CD4-positive, alpha-beta T cell (primary cell): Measurements from ENCODE around the gene OPN4. TPM values are rescaled to one million over a fixed set of nuclear protein-coding genes. Genes with fewer than 3 reads are reported as not detected.

Experiments
- ATAC-seq: fragments of 200-7000 bp; cut with Tn5 transposase; one replicate; pipeline ENCODE4 v1.10.0; 2022; ENCODE audit warnings: mild to moderate bottlenecking; ENCODE audit not compliant: poor library complexity
- CTCF ChIA-PET: fragments of 350-600 bp; sonication (Branson Sonifier 250); formaldehyde crosslinking; loops from one replicate; lab custom pipeline; 2021; ENCODE audit warnings: antibody characterized with exemption, inconsistent platforms; lab: Charles Lee
- POLR2A ChIA-PET: fragments of 350-600 bp; sonication (Branson Sonifier 250); formaldehyde crosslinking; loops from one replicate; lab custom pipeline; 2021; ENCODE audit warnings: antibody characterized with exemption, inconsistent platforms; lab: Charles Lee
- DNase-seq, 14 experiments: peaks; one replicate each; pipeline ENCODE4 v3.0.0-alpha.2; 2013 to 2020; ENCODE audit warnings: mixed read lengths in 2 of 14
- H3K27ac ChIP-seq, 2 donors: one replicate each; pipeline versions ENCODE4 v1.5.1 to v1.7.0; 2013; ENCODE audit warnings: low read length in 2 of 2, low read depth in 1 of 2, mild to moderate bottlenecking in 1 of 2
- H3K27me3 ChIP-seq, 2 experiments: 1 replicate in 1 of 2; 2 replicates in 1 of 2; pipeline versions ENCODE4 v1.6.1 to v1.7.0; 2013; ENCODE audit warnings: low read length in 2 of 2, control low read depth in 1 of 2, mild to moderate bottlenecking in 1 of 2, moderate library complexity in 1 of 2; ENCODE audit not compliant: insufficient read depth in 2 of 2, control insufficient read depth in 1 of 2
- H3K36me3 ChIP-seq: one replicate; pipeline ENCODE4 v1.6.1; 2013; ENCODE audit warnings: low read length, control low read depth; ENCODE audit not compliant: insufficient read depth
- H3K4me1 ChIP-seq: one replicate; pipeline ENCODE4 v1.6.1; 2013; ENCODE audit warnings: low read length, control low read depth; ENCODE audit not compliant: insufficient read depth
- H3K4me3 ChIP-seq: one replicate; pipeline ENCODE4 v1.5.1; 2013; ENCODE audit warnings: mild to moderate bottlenecking, low read length, moderate library complexity
- H3K9me3 ChIP-seq, 2 experiments: 1 replicate in 1 of 2; 2 replicates in 1 of 2; pipeline versions ENCODE4 v1.6.1 to v1.7.0; 2013; ENCODE audit warnings: low read length in 2 of 2, mild to moderate bottlenecking in 2 of 2, control low read depth in 1 of 2, moderate library complexity in 1 of 2; ENCODE audit not compliant: control insufficient read depth in 1 of 2, insufficient read depth in 1 of 2
- H3K27ac Mint-ChIP-seq: one replicate; pipeline ENCODE4 v1.8.0; 2020; ENCODE audit warnings: mixed read lengths
- H3K27me3 Mint-ChIP-seq: one replicate; pipeline ENCODE4 v1.8.0; 2021; ENCODE audit warnings: mixed read lengths
- H3K36me3 Mint-ChIP-seq: one replicate; pipeline ENCODE4 v1.8.0; 2021; ENCODE audit warnings: low read depth, mixed read lengths
- H3K4me1 Mint-ChIP-seq: one replicate; pipeline ENCODE4 v1.8.0; 2021; ENCODE audit warnings: low read depth, mixed read lengths
- H3K4me3 Mint-ChIP-seq: one replicate; pipeline ENCODE4 v1.8.0; 2020; ENCODE audit warnings: mild to moderate bottlenecking, mixed read lengths
- H3K9me3 Mint-ChIP-seq: one replicate; pipeline ENCODE4 v1.8.0; 2020; ENCODE audit warnings: mixed read lengths
- CTCF ChIP-seq: fragments of 200-600 bp; IDR thresholded peaks from one replicate; pipeline ENCODE4 v1.8.0; 2022; ENCODE audit warnings: antibody characterized with exemption, mild to moderate bottlenecking
- intact Hi-C, 2 experiments: fragments of 100-400 bp; cut with DNase I in 1 of 2; cut with micrococcal nuclease in 1 of 2; formaldehyde crosslinking; loops; one replicate each; pipeline versions ENCODE4 v1.15.1 to v1.9.0; 2023 to 2025; cut with DNase I, micrococcal nuclease
- total RNA-seq, 174 experiments: library from RNA in 2 of 174; stranded (reverse) in 2 of 174; gene quantifications; one replicate each; pipeline ENCODE4 v1.2.3 and lab custom pipeline; 2021 to 2026

OPN4 gene
- total RNA-seq, 2 experiments from 2014 or later, result not detected

DNA sequence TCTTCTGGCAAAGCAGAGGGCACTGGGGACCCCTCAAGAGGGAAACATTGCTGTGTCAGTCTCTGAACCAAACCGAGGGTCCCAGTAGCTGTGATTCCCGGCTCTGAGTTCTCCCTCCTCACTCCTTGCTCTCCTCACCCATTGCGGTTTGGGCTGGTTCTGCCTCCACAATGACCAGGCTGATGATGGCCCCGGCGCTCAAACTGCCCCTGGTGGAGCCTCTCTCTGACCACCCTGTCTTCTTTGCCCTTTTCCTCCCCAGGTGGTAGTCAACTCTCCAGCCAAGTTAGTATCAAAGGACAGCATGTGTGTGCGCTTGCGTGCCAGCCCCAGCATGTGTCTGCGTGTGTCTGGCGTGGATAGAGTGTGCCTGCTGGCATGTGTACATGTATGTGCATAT, 31.1 kb downstream of the OPN4 start:
- H3K4me3 Mint-ChIP-seq, result no peak overlapping the region
- no peaks in the 10 kb centered on the region for H3K36me3 Mint-ChIP-seq
- no peaks in the 10 kb centered on the region for H3K9me3 Mint-ChIP-seq
- intact Hi-C loops, result loop anchor here in 1 of 2 experiments (10.0 kb wide), 2 partner anchors 279 to 459 kb away; partner anchors contain the start of gene ADIRF
- H3K27me3 Mint-ChIP-seq, result peaks cover 10% of the 10 kb centered on the region
- Histone ChIP-seq H3K27me3 (peaks cover 0 to 6% of the 10 kb centered on the region in 2 experiments), H3K36me3 (no peaks in the 10 kb centered on the region), H3K27ac (no peak overlapping the region), H3K4me1 (peaks cover 6% of the 10 kb centered on the region), H3K9me3 (no peaks in the 10 kb centered on the region), H3K4me3 (no peak overlapping the region)
- no peak for DNase-seq
- POLR2A ChIA-PET, result no interaction called here
- H3K27ac Mint-ChIP-seq, result no peak overlapping the region
- H3K4me1 Mint-ChIP-seq, result peaks cover 5% of the 10 kb centered on the region
- TF ChIP-seq CTCF, result no peak
- ATAC-seq, result no peak
- CTCF ChIA-PET, result interaction anchor here (1.2 kb wide), 1 partner anchor 214 kb away, joined by 3 read pairs; no protein-coding TSS in a partner anchor

DNA sequence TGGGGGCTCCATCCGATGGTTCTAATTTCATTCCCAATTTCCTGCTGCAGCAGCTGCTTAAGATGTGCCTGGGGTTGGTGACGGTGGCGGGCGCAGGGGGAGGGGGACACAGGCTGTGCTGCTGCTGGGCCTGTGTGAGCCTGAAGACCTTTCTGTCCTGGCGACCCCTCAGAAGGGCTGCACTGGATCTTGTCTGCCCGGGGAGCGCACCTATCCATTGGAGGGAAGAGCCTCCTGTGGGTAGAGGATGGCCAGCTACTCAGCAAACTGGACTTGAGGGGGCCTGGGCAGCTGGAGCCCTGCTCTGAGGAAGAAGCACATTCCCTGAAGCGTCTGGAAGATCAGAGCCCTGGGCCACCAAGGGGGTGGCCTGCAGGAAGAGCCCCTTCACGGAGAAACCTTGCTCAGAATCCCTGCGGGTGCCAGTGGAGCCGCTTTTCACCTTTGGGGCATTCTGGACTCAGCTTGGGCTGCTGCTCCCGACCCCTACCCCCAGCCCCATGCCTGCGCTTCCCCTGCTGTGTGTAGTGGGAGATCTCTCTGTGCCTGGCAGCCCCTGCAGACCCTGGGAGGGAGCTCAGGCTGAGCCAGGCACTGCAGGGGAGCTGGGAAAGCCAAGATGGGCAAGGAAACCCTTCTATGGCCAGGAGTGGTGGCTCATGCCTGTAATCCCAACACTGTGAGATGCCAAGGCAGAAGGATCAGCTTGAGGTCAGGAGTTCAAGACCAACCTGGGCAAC, 31.7 kb downstream of the OPN4 start:
- H3K4me1 Mint-ChIP-seq, result peaks cover 5% of the 10 kb centered on the region
- DNase-seq (no peak), ATAC-seq (no peak)
- Histone ChIP-seq H3K36me3 (no peaks in the 10 kb centered on the region), H3K27me3 (peaks cover 0 to 6% of the 10 kb centered on the region in 2 experiments), H3K4me3 (no peak overlapping the region), H3K9me3 (no peaks in the 10 kb centered on the region), H3K27ac (no peak overlapping the region), H3K4me1 (peaks cover 6% of the 10 kb centered on the region)
- H3K36me3 Mint-ChIP-seq, result no peaks in the 10 kb centered on the region
- no peak for TF ChIP-seq CTCF
- H3K9me3 Mint-ChIP-seq, result no peaks in the 10 kb centered on the region
- POLR2A ChIA-PET, result no interaction called here
- H3K27me3 Mint-ChIP-seq, result peaks cover 10% of the 10 kb centered on the region
- no peak overlapping the region for H3K4me3 Mint-ChIP-seq
- CTCF ChIA-PET, result no interaction called here
- no peak overlapping the region for H3K27ac Mint-ChIP-seq
- intact Hi-C loops, result loop anchor here in 1 of 2 experiments (10.0 kb wide), 2 partner anchors 279 to 459 kb away; partner anchors contain the start of gene ADIRF

DNA sequence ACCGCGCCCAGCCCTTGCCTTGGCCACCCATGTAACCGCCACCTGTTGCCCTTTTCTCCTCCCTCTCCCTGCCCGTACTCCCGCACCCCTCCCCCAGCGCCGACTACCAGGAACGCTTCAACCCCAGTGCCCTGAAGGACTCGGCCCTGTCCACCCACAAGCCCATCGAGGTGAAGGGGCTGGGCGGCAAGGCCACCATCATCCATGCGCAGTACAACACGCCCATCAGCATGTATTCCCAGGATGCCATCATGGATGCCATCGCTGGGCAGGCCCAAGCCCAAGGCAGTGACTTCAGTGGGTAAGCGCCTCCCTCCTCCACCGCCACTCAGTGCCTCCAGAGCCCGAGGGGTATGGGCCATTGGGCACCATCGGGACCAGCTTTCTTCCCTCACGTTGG, 32.6 kb downstream of the OPN4 start:
- peaks cover 5% of the 10 kb centered on the region for H3K4me1 Mint-ChIP-seq
- ChIA-PET CTCF (no interaction called here), POLR2A (no interaction called here)
- H3K9me3 Mint-ChIP-seq, result no peaks in the 10 kb centered on the region
- DNase-seq (no peak), ATAC-seq (no peak)
- intact Hi-C loops, result loop anchor here in 1 of 2 experiments (10.0 kb wide), 2 partner anchors 278 to 458 kb away; partner anchors contain the start of gene ADIRF
- Histone ChIP-seq H3K36me3 (no peaks in the 10 kb centered on the region), H3K27me3 (peaks cover 0 to 6% of the 10 kb centered on the region in 2 experiments), H3K9me3 (no peaks in the 10 kb centered on the region), H3K4me1 (peaks cover 6% of the 10 kb centered on the region), H3K4me3 (no peak overlapping the region), H3K27ac (no peak overlapping the region)
- H3K27ac Mint-ChIP-seq, result no peak overlapping the region
- no peak for TF ChIP-seq CTCF
- peaks cover 10% of the 10 kb centered on the region for H3K27me3 Mint-ChIP-seq
- H3K4me3 Mint-ChIP-seq, result no peak overlapping the region
- H3K36me3 Mint-ChIP-seq, result no peaks in the 10 kb centered on the region
